ENCODE results near the gene CEACAM1.

DNA sequence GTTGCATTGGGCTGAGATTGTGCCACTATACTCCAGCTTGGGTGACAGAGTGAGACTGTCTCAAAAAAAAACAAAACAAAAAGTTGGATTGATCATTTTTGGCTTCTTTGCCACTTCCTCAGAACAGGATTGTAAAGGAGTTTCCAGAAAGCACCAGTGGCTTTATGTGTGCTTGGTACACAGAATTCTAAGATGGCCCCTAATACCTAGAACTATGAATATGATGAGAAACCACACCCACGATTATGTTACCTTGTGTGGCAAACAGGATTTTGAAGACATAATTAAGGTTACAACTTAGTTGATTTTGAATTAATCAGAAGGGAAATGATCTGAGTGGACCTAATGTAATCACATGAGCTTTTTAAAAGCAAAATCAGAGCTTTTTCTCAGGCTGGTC is 26.5 kb downstream of the CEACAM1 start:
- TF ChIP-seq, protein P1, sequence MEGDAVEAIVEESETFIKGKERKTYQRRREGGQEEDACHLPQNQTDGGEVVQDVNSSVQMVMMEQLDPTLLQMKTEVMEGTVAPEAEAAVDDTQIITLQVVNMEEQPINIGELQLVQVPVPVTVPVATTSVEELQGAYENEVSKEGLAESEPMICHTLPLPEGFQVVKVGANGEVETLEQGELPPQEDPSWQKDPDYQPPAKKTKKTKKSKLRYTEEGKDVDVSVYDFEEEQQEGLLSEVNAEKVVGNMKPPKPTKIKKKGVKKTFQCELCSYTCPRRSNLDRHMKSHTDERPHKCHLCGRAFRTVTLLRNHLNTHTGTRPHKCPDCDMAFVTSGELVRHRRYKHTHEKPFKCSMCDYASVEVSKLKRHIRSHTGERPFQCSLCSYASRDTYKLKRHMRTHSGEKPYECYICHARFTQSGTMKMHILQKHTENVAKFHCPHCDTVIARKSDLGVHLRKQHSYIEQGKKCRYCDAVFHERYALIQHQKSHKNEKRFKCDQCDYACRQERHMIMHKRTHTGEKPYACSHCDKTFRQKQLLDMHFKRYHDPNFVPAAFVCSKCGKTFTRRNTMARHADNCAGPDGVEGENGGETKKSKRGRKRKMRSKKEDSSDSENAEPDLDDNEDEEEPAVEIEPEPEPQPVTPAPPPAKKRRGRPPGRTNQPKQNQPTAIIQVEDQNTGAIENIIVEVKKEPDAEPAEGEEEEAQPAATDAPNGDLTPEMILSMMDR (IDR thresholded peaks at IDR 0.05): no peak
- TF ChIP-seq EZH2phosphoT487 (IDR thresholded peaks at IDR 0.05): no peak
- no peak for TF ChIP-seq EZH2 (IDR thresholded peaks at IDR 0.05)

Measured in neural progenitor cell (in vitro differentiated cells).